K562 (cell line): ENCODE results near the gene GLE1. TPM values are rescaled to one million over a fixed set of nuclear protein-coding genes. Genes with fewer than 3 reads are reported as not detected.

Experiments
- FOXJ2 ChIP-seq: fragments of 200-800 bp; sonication (Bioruptor generic); IDR thresholded peaks from 2 replicates; pipeline ENCODE4 v1.6.1; 2016; ENCODE audit warnings: missing genetic modification characterization, missing compliant biosample characterization
- FOXM1 ChIP-seq, 2 experiments: fragments of 450-650 bp in 1 of 2; sonication (generic) in 1 of 2; formaldehyde crosslinking in 1 of 2; IDR thresholded peaks; 2 replicates each; pipeline versions ENCODE4 v1.6.1 to v1.9.0; 2017 to 2022; ENCODE audit warnings: low read depth in 2 of 2, mild to moderate bottlenecking in 2 of 2, missing genetic modification reagents in 1 of 2, moderate library complexity in 1 of 2
- HDAC1 ChIP-seq, 2 experiments: fragments of 450-650 bp; IDR thresholded peaks; 2 replicates each; pipeline ENCODE4 v1.6.1; 2016 to 2017; ENCODE audit warnings: inconsistent platforms in 1 of 2, mild to moderate bottlenecking in 1 of 2, moderate library complexity in 1 of 2
- MLLT1 ChIP-seq, 2 experiments: fragments of 450-650 bp; IDR thresholded peaks; 2 replicates each; pipeline ENCODE4 v1.6.1; 2016
- PHB ChIP-seq: fragments of 250-450 bp; sonication (Bioruptor Pico); IDR thresholded peaks from 2 replicates; pipeline ENCODE4 v1.5.0; 2021
- RFX7 ChIP-seq: fragments of 250-450 bp; sonication (Bioruptor Pico); IDR thresholded peaks from 2 replicates; pipeline ENCODE4 v1.5.1; 2021; ENCODE audit warnings: mild to moderate bottlenecking
- SIN3A ChIP-seq, 2 experiments: fragments of 150-350 bp in 1 of 2; IDR thresholded peaks; 2 replicates each; pipeline ENCODE4 v1.6.1; 2011 to 2016; ENCODE audit warnings: borderline replicate concordance in 2 of 2, low read depth in 2 of 2, low read length in 2 of 2, mild to moderate bottlenecking in 2 of 2, moderate library complexity in 2 of 2; ENCODE audit not compliant: control insufficient read depth in 1 of 2
- SMAD3 ChIP-seq: fragments of 450-650 bp; formaldehyde crosslinking; conservative IDR thresholded peaks from 2 replicates; pipeline ENCODE4 v1.4.0; 2020; ENCODE audit warnings: mild to moderate bottlenecking
- TEAD4 ChIP-seq, 2 experiments: sonication (generic) in 1 of 2; formaldehyde crosslinking in 1 of 2; IDR thresholded peaks; 2 replicates each; pipeline versions ENCODE4 v1.6.1 to v1.8.0; 2012 to 2022; ENCODE audit warnings: borderline replicate concordance in 1 of 2, inconsistent platforms in 1 of 2, low read length in 1 of 2, mild to moderate bottlenecking in 1 of 2, missing genetic modification reagents in 1 of 2
- TFAM ChIP-seq: fragments of 250-450 bp; sonication (Bioruptor Pico); conservative IDR thresholded peaks from 2 replicates; pipeline ENCODE4 v1.5.0; 2021; ENCODE audit warnings: mild to moderate bottlenecking, moderate library complexity
- USF2 ChIP-seq: sonication (generic); formaldehyde crosslinking; IDR thresholded peaks from 2 replicates; pipeline ENCODE4 v1.5.0; 2020; ENCODE audit warnings: missing genetic modification reagents
- ZFX ChIP-seq: sonication (generic); formaldehyde crosslinking; IDR thresholded peaks from 2 replicates; pipeline ENCODE4 v1.8.0; 2022; ENCODE audit warnings: mild to moderate bottlenecking, missing genetic modification reagents, moderate library complexity
- ZNF133 ChIP-seq: fragments of 250-450 bp; sonication (Bioruptor Pico); IDR thresholded peaks from 2 replicates; pipeline ENCODE4 v1.4.0; 2020; ENCODE audit warnings: mild to moderate bottlenecking
- ZNF445 ChIP-seq: fragments of 250-450 bp; sonication (Bioruptor Pico); IDR thresholded peaks from 2 replicates; pipeline ENCODE4 v1.4.0; 2020; ENCODE audit warnings: low read depth, mild to moderate bottlenecking, moderate library complexity
- ZNF589 ChIP-seq: fragments of 200-800 bp; sonication (Bioruptor generic); IDR thresholded peaks from 2 replicates; pipeline ENCODE4 v1.6.1; 2016; ENCODE audit warnings: low read depth, missing genetic modification characterization, missing compliant biosample characterization
- polyA plus RNA-seq, 8 experiments: library from polyadenylated mRNA; depleted of rRNA in 4 of 8; stranded (reverse) in 5 of 8; unstranded in 3 of 8; fragments of >200 nt; fragmentation: Nextera tagmentation in 2 of 8; fragmentation: Illumina TruSeq in 1 of 8; extraction: Ambion mirVana in 2 of 8; extraction: Trizol in 1 of 8; gene quantifications; 2 replicates each; pipeline versions ENCODE4 v1.2.1 to v1.2.3, GENCODE V29; 2011 to 2014; ENCODE audit warnings: inconsistent platforms in 1 of 8, missing spikeins in 1 of 8
- total RNA-seq, 7 experiments: library from RNA; depleted of rRNA in 6 of 7; stranded (reverse); fragments of >200 nt in 6 of 7; fragmentation: Illumina TruSeq in 2 of 7; extraction: Trizol in 2 of 7; gene quantifications; 2 replicates each; pipeline versions ENCODE4 v1.2.1 to v1.2.3, GENCODE V29; 2011 to 2021; ENCODE audit warnings: low replicate concordance in 1 of 7
- TF ChIP-seq, protein P1 (sequence below): fragments of 200-800 bp; sonication (Bioruptor generic); IDR thresholded peaks from 2 replicates; pipeline ENCODE4 v1.6.1; 2017; ENCODE audit warnings: missing genetic modification characterization, missing compliant biosample characterization
- TF ChIP-seq, protein P2 (sequence below): fragments of 450-650 bp; IDR thresholded peaks from 2 replicates; pipeline ENCODE4 v1.6.1; 2017; ENCODE audit warnings: mild to moderate bottlenecking, moderate library complexity
- TF ChIP-seq, protein P3 (sequence below): fragments of 250-450 bp; sonication (Bioruptor Pico); IDR thresholded peaks from 2 replicates; pipeline ENCODE4 v1.9.0; 2021; ENCODE audit warnings: mild to moderate bottlenecking, inconsistent platforms
- TF ChIP-seq, protein P4 (sequence below): sonication (generic); formaldehyde crosslinking; IDR thresholded peaks from 2 replicates; pipeline ENCODE4 v1.8.0; 2022; ENCODE audit warnings: mild to moderate bottlenecking, missing genetic modification reagents

GLE1 gene
- total and polyA plus RNA-seq, 9 of the 15 experiments (the other 6 are each of a cell fraction or from before 2014, with no cell fraction given) = 15.9 to 44.8 (median 37.6) TPM

GRCh38 chr9:128552153-128552743, 47.7 kb downstream of the GLE1 start, which contains the start of gene SPTAN1 (continued):
- TF ChIP-seq ZNF133 = no peak
- no peak for TF ChIP-seq FOXM1 (IDR thresholded peaks at IDR 0.05; ENCODE audit: low read depth)
- no peak for TF ChIP-seq FOXM1 (CRISPR knock-in tag; IDR thresholded peaks at IDR 0.05; ENCODE audit: low read depth)
- TF ChIP-seq HDAC1 (IDR thresholded peaks at IDR 0.05) = peak in 1 of 2 experiments; percentile 79; a peak in 2 of 4 replicates
- TF ChIP-seq ZFX = peak; percentile 61; the same call in 1 of the 2 replicates
- TF ChIP-seq, protein P1, sequence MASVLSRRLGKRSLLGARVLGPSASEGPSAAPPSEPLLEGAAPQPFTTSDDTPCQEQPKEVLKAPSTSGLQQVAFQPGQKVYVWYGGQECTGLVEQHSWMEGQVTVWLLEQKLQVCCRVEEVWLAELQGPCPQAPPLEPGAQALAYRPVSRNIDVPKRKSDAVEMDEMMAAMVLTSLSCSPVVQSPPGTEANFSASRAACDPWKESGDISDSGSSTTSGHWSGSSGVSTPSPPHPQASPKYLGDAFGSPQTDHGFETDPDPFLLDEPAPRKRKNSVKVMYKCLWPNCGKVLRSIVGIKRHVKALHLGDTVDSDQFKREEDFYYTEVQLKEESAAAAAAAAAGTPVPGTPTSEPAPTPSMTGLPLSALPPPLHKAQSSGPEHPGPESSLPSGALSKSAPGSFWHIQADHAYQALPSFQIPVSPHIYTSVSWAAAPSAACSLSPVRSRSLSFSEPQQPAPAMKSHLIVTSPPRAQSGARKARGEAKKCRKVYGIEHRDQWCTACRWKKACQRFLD (CRISPR knock-in tag) = peak; percentile 86
- no peak for TF ChIP-seq FOXJ2 (tag)
- peak in 1 of 2 experiments; percentile 20; a peak in 1 of 4 replicates for TF ChIP-seq MLLT1 (IDR thresholded peaks at IDR 0.05)
- TF ChIP-seq SIN3A (IDR thresholded peaks at IDR 0.05; ENCODE audit: borderline replicate concordance in 2 of 2, control insufficient read depth in 1 of 2, low read depth in 2 of 2, low read length in 2 of 2) = 0 out of 4 replicates have a peak, but pooled peaks of 1 of the 2 experiments have one; percentile 23
- no peak for TF ChIP-seq SMAD3
- TF ChIP-seq PHB = no peak
- no peak for TF ChIP-seq USF2 (CRISPR knock-in tag)
- TF ChIP-seq, protein P2, sequence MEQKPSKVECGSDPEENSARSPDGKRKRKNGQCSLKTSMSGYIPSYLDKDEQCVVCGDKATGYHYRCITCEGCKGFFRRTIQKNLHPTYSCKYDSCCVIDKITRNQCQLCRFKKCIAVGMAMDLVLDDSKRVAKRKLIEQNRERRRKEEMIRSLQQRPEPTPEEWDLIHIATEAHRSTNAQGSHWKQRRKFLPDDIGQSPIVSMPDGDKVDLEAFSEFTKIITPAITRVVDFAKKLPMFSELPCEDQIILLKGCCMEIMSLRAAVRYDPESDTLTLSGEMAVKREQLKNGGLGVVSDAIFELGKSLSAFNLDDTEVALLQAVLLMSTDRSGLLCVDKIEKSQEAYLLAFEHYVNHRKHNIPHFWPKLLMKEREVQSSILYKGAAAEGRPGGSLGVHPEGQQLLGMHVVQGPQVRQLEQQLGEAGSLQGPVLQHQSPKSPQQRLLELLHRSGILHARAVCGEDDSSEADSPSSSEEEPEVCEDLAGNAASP = no peak
- no peak for TF ChIP-seq TEAD4 (IDR thresholded peaks at IDR 0.05; ENCODE audit: low read length)
- TF ChIP-seq TEAD4 (CRISPR knock-in tag; IDR thresholded peaks at IDR 0.05; ENCODE audit: borderline replicate concordance) = no peak
- TF ChIP-seq, protein P3, sequence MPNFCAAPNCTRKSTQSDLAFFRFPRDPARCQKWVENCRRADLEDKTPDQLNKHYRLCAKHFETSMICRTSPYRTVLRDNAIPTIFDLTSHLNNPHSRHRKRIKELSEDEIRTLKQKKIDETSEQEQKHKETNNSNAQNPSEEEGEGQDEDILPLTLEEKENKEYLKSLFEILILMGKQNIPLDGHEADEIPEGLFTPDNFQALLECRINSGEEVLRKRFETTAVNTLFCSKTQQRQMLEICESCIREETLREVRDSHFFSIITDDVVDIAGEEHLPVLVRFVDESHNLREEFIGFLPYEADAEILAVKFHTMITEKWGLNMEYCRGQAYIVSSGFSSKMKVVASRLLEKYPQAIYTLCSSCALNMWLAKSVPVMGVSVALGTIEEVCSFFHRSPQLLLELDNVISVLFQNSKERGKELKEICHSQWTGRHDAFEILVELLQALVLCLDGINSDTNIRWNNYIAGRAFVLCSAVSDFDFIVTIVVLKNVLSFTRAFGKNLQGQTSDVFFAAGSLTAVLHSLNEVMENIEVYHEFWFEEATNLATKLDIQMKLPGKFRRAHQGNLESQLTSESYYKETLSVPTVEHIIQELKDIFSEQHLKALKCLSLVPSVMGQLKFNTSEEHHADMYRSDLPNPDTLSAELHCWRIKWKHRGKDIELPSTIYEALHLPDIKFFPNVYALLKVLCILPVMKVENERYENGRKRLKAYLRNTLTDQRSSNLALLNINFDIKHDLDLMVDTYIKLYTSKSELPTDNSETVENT (CRISPR knock-in tag) = no peak
- peak; percentile 86 for TF ChIP-seq ZNF589 (CRISPR knock-in tag)
- TF ChIP-seq RFX7 = no peak
- TF ChIP-seq ZNF445 (CRISPR knock-in tag) = no peak
- TF ChIP-seq TFAM (CRISPR knock-in tag) = no peak
- TF ChIP-seq, protein P4, sequence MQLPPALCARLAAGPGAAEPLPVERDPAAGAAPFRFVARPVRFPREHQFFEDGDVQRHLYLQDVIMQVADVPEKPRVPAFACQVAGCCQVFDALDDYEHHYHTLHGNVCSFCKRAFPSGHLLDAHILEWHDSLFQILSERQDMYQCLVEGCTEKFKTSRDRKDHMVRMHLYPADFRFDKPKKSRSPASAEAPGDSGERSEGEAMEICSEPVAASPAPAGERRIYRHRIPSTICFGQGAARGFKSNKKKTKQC (CRISPR knock-in tag) = no peak
